GM12878 (cell line): ENCODE results near the gene MED13L. TPM values are rescaled to one million over a fixed set of nuclear protein-coding genes. Genes with fewer than 3 reads are reported as not detected.

Source experiments
- EED ChIP-seq: sonication (generic); IDR thresholded peaks from 2 replicates; pipeline ENCODE4 v1.6.1; 2016; ENCODE audit warnings: antibody characterized with exemption, low read depth
- FOS ChIP-seq: IDR thresholded peaks from 3 replicates; pipeline ENCODE4 v1.6.1; 2011; ENCODE audit warnings: borderline replicate concordance; ENCODE audit not compliant: insufficient read length; ENCODE audit errors: extremely low read depth
- FOXM1 ChIP-seq: IDR thresholded peaks from 2 replicates; pipeline ENCODE4 v1.6.1; 2012; ENCODE audit warnings: low read depth, mild to moderate bottlenecking, inconsistent platforms, low read length, moderate library complexity
- HDAC2 ChIP-seq: fragments of 200-600 bp; sonication (generic); IDR thresholded peaks from 2 replicates; pipeline ENCODE4 v1.6.1; 2017
- IRF4 ChIP-seq: IDR thresholded peaks from 2 replicates; pipeline ENCODE4 v1.6.1; 2011; ENCODE audit warnings: low read depth, low read length
- MEF2A ChIP-seq: IDR thresholded peaks from 2 replicates; pipeline ENCODE4 v1.6.1; 2011; ENCODE audit warnings: low read depth, mild to moderate bottlenecking, low read length, moderate library complexity; ENCODE audit not compliant: insufficient read depth
- MEF2B ChIP-seq: fragments of 450-650 bp; IDR thresholded peaks from 2 replicates; pipeline ENCODE4 v1.6.1; 2018; ENCODE audit warnings: mild to moderate bottlenecking, moderate library complexity; ENCODE audit not compliant: partially characterized antibody, poor library complexity, severe bottlenecking
- NFIC ChIP-seq: IDR thresholded peaks from 2 replicates; pipeline ENCODE4 v1.6.1; 2012; ENCODE audit warnings: low read depth, mild to moderate bottlenecking, inconsistent platforms, low read length, moderate library complexity
- NR2F1 ChIP-seq: fragments of 450-650 bp; conservative IDR thresholded peaks from 2 replicates; pipeline ENCODE4 v1.6.1; 2017; ENCODE audit warnings: mild to moderate bottlenecking
- RFX5 ChIP-seq: IDR thresholded peaks from 2 replicates; pipeline ENCODE4 v1.6.1; 2011; ENCODE audit warnings: low read depth, low read length, improper control_type of control experiment
- SMARCA5 ChIP-seq: fragments of 450-650 bp; IDR thresholded peaks from 2 replicates; pipeline ENCODE4 v1.6.1; 2017; ENCODE audit warnings: mild to moderate bottlenecking
- SP1 ChIP-seq: IDR thresholded peaks from one replicate; pipeline ENCODE4 v1.6.1; 2011; ENCODE audit warnings: low read depth, low read length
- SPI1 ChIP-seq: IDR thresholded peaks from 2 replicates; pipeline ENCODE4 v1.6.1; 2011; ENCODE audit warnings: low read depth, mild to moderate bottlenecking, low read length, moderate library complexity, borderline replicate concordance; ENCODE audit not compliant: insufficient read depth
- TCF3 ChIP-seq: IDR thresholded peaks from 2 replicates; pipeline ENCODE4 v1.6.1; 2012; ENCODE audit warnings: low read depth, mild to moderate bottlenecking, low read length, borderline replicate concordance; ENCODE audit not compliant: insufficient read depth
- USF2 ChIP-seq: IDR thresholded peaks from 2 replicates; pipeline ENCODE4 v1.6.1; 2011; ENCODE audit warnings: low read depth, low read length, improper control_type of control experiment, borderline replicate concordance
- ZBED1 ChIP-seq: IDR thresholded peaks from 2 replicates; pipeline ENCODE4 v1.6.1; 2016; ENCODE audit warnings: borderline replicate concordance
- ZSCAN29 ChIP-seq: fragments of 450-650 bp; IDR thresholded peaks from 2 replicates; pipeline ENCODE4 v1.6.1; 2017; ENCODE audit warnings: mild to moderate bottlenecking, moderate library complexity
- polyA plus RNA-seq, 11 experiments: library from polyadenylated mRNA; depleted of rRNA in 4 of 11; unstranded in 6 of 11; stranded (reverse) in 5 of 11; fragments of >200 nt; fragmentation: Nextera tagmentation in 4 of 11; fragmentation: Illumina TruSeq in 1 of 11; extraction: Ambion mirVana in 4 of 11; extraction: Trizol in 1 of 11; gene quantifications; 1 replicate in 1 of 11; 2 replicates in 10 of 11; pipeline versions ENCODE4 v1.2.1 to v1.2.3, GENCODE V29; 2011 to 2016; ENCODE audit warnings: inconsistent platforms in 2 of 11, missing spikeins in 2 of 11, low read depth in 1 of 11
- total RNA-seq, 4 experiments: library from RNA; depleted of rRNA in 3 of 4; stranded (reverse); fragments of >200 nt in 3 of 4; fragmentation: Illumina TruSeq in 1 of 4; extraction: Trizol in 1 of 4; gene quantifications; 2 replicates each; pipeline versions ENCODE4 v1.2.1 to v1.2.3, GENCODE V29; 2013 to 2021
- TF ChIP-seq, protein P1 (sequence below): IDR thresholded peaks from 2 replicates; pipeline ENCODE4 v1.6.1; 2012; ENCODE audit warnings: mild to moderate bottlenecking, low read depth, low read length

MED13L gene
- total and polyA plus RNA-seq, 10 of the 15 experiments (the other 5 are each of a cell fraction or from before 2014, with no cell fraction given): 3.7 to 30.1 (median 9.1) TPM

DNA sequence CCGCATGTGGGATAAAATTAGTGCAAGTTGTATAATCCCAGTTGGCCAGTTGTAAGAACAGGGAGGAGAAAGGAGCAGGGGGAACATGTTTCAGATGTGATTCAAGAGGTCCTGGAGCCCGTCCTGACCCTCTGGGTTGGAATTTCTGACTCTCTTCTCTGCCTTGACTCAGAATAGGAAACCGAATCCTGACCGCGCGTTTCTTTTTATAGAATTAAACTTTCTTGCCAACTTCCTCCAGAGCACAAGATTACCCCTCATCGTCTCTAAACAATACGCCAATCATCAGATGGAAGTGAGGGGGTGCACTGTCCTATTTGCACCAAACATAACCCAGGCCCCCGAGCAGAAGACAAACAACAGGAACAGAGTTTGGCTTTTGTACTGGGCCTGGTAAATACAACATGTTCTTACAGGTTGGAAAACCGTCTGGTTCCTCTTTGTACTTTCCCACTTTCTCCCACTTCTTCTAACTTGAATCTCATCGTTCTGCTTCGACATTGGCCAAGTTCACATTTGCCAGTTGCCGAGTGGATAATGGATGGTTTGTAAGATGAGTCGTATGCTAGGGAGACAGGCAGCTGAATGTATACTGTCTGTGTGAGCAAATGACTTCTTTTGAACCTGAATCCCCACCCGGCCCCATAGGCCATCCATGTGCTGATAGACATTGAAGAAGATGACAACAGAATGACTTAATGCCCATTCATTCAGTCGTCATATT, 42.6 kb upstream of the MED13L start (continued):
- TF ChIP-seq, protein P1, sequence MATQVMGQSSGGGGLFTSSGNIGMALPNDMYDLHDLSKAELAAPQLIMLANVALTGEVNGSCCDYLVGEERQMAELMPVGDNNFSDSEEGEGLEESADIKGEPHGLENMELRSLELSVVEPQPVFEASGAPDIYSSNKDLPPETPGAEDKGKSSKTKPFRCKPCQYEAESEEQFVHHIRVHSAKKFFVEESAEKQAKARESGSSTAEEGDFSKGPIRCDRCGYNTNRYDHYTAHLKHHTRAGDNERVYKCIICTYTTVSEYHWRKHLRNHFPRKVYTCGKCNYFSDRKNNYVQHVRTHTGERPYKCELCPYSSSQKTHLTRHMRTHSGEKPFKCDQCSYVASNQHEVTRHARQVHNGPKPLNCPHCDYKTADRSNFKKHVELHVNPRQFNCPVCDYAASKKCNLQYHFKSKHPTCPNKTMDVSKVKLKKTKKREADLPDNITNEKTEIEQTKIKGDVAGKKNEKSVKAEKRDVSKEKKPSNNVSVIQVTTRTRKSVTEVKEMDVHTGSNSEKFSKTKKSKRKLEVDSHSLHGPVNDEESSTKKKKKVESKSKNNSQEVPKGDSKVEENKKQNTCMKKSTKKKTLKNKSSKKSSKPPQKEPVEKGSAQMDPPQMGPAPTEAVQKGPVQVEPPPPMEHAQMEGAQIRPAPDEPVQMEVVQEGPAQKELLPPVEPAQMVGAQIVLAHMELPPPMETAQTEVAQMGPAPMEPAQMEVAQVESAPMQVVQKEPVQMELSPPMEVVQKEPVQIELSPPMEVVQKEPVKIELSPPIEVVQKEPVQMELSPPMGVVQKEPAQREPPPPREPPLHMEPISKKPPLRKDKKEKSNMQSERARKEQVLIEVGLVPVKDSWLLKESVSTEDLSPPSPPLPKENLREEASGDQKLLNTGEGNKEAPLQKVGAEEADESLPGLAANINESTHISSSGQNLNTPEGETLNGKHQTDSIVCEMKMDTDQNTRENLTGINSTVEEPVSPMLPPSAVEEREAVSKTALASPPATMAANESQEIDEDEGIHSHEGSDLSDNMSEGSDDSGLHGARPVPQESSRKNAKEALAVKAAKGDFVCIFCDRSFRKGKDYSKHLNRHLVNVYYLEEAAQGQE: no peak
- TF ChIP-seq HDAC2 (no peak), SP1 (no peak), MEF2B (no peak), SPI1 (peak; percentile 60; the same call in 1 of the 2 replicates), FOS (no peak), USF2 (no peak), ZSCAN29 (no peak), EED (peak; percentile 55), NR2F1 (no peak), MEF2A (peak; percentile 81), NFIC (peak; percentile 86), RFX5 (no peak), TCF3 (no peak), SMARCA5 (no peak), ZBED1 (no peak), FOXM1 (peak; percentile 61; the same call in 1 of the 2 replicates), IRF4 (0 out of 2 replicates have a peak, but pooled peaks have one; percentile 38)
- TF ChIP-seq, all 136 proteins: peak for 11
